ENCODE data around the gene VTI1A.

Gene VTI1A

DNA sequence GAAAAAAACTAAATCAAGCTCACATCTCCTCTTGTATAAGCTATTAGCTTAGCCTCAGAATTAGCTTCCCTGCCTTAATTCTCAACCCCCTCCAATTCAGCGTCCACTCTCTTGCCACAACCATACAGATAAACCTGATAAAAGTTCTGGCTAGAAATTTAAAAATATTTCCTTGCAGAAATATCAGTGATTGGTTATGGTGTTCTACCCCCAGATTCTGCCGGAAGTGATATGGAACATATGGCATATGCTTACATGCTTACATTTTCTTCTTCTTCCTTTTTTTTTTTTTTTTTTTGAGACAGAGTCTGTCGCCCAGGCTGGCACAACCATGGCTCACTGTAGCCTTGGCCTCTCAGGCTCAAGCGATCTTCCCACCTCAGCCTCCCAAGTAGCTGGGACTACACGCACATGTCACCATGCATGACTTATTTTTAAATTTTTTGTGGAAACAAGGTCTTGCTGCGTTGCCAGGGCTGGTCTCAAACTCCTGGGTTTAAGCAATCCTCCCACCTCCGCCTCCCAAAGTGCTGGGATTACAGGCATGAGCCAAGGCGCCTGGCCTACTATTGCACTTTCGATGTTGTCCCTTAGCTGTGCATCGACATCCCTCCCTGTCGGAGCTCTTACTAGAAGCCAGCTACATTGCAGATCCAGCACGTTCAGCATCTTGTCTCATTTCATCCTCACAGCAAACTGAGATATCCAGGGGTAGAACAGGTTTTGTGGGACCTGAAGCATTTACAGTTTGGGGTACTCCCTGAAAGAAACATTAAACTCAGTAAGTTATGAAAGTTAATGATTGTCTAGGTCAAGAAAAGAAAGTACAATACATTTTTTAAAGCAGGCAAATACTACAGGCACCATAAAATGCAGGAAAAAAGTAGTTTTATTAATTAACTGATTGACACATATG is 297.4 kb downstream of the VTI1A start:
- Histone ChIP-seq H3K79me2 (ENCODE audit: low read length) (no peaks in the 10 kb centered on the region), H3K36me3 (replicated peaks; ENCODE audit: insufficient read depth, low read length) (no peaks in the 10 kb centered on the region), H3K4me3 (ENCODE audit: low read length) (no peak overlapping the region), H3K9me2 (replicated peaks; ENCODE audit: insufficient read depth, low read length) (no peaks in the 10 kb centered on the region), H3K4me2 (ENCODE audit: low read depth, low read length) (no peak overlapping the region), H2AFZ (ENCODE audit: low read length) (no peak overlapping the region), H3K9me3 (replicated peaks; ENCODE audit: insufficient read depth, low read length) (no peaks in the 10 kb centered on the region), H3F3A (ENCODE audit: insufficient read depth, low read length) (no peaks in the 10 kb centered on the region), H3K27ac (ENCODE audit: low read length) (no peak overlapping the region), H4K20me1 (ENCODE audit: insufficient read depth, low read length) (no peaks in the 10 kb centered on the region), H3K9ac (ENCODE audit: low read length) (no peak overlapping the region), H3K4me1 (ENCODE audit: low read length) (no peaks in the 10 kb centered on the region), H3K27me3 (replicated peaks; ENCODE audit: insufficient read depth, low read length) (no peaks in the 10 kb centered on the region)
- no peak for DNase-seq
- TF ChIP-seq, protein P1, sequence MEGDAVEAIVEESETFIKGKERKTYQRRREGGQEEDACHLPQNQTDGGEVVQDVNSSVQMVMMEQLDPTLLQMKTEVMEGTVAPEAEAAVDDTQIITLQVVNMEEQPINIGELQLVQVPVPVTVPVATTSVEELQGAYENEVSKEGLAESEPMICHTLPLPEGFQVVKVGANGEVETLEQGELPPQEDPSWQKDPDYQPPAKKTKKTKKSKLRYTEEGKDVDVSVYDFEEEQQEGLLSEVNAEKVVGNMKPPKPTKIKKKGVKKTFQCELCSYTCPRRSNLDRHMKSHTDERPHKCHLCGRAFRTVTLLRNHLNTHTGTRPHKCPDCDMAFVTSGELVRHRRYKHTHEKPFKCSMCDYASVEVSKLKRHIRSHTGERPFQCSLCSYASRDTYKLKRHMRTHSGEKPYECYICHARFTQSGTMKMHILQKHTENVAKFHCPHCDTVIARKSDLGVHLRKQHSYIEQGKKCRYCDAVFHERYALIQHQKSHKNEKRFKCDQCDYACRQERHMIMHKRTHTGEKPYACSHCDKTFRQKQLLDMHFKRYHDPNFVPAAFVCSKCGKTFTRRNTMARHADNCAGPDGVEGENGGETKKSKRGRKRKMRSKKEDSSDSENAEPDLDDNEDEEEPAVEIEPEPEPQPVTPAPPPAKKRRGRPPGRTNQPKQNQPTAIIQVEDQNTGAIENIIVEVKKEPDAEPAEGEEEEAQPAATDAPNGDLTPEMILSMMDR (IDR thresholded peaks at IDR 0.05; ENCODE audit: low read length) = no peak
- TF ChIP-seq EZH2phosphoT487 (IDR thresholded peaks at IDR 0.05; ENCODE audit: low read length) = no peak
- TF ChIP-seq EZH2 (optimal IDR thresholded peaks at IDR 0.05; ENCODE audit: low read depth, low read length) = no peak

DNA sequence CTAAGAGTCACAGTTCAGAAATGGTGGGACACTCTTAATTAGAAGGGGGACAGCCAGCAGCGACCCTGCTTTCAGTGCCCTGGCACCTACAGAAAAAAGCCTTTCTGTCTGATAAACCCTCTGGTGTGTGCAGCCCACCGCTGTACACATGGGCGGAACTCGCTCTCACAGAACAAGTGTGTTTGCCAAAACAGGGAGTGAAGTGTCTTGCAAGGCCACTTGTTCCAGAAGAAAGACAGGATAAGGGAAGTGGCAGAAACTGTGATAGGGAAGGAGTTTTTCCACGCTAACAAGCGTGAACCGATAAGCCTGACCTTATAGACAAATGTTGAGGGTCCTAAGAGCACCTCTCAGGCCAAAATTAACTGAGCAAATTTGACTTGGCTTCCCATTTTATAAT is 299.3 kb downstream of the VTI1A start:
- H3K9ac ChIP-seq (ENCODE audit: low read length) = no peak overlapping the region
- no peak overlapping the region for H3K4me3 ChIP-seq (ENCODE audit: low read length)
- H3K27me3 ChIP-seq (replicated peaks; ENCODE audit: insufficient read depth, low read length) = no peaks in the 10 kb centered on the region
- no peak overlapping the region for H3K4me2 ChIP-seq (ENCODE audit: low read depth, low read length)
- no peaks in the 10 kb centered on the region for H3K9me3 ChIP-seq (replicated peaks; ENCODE audit: insufficient read depth, low read length)
- no peak for DNase-seq
- H3K9me2 ChIP-seq (replicated peaks; ENCODE audit: insufficient read depth, low read length) = no peaks in the 10 kb centered on the region
- no peaks in the 10 kb centered on the region for H3K4me1 ChIP-seq (ENCODE audit: low read length)
- H3K79me2 ChIP-seq (ENCODE audit: low read length) = no peaks in the 10 kb centered on the region
- H3K27ac ChIP-seq (ENCODE audit: low read length) = no peak overlapping the region
- no peaks in the 10 kb centered on the region for H4K20me1 ChIP-seq (ENCODE audit: insufficient read depth, low read length)
- TF ChIP-seq EZH2 (optimal IDR thresholded peaks at IDR 0.05; ENCODE audit: low read depth, low read length) = no peak
- TF ChIP-seq EZH2phosphoT487 (IDR thresholded peaks at IDR 0.05; ENCODE audit: low read length) = no peak
- TF ChIP-seq, protein P1 (IDR thresholded peaks at IDR 0.05; ENCODE audit: low read length) = no peak
- no peak overlapping the region for H2AFZ ChIP-seq (ENCODE audit: low read length)
- H3K36me3 ChIP-seq (replicated peaks; ENCODE audit: insufficient read depth, low read length) = no peaks in the 10 kb centered on the region
- no peaks in the 10 kb centered on the region for H3F3A ChIP-seq (ENCODE audit: insufficient read depth, low read length)

DNA sequence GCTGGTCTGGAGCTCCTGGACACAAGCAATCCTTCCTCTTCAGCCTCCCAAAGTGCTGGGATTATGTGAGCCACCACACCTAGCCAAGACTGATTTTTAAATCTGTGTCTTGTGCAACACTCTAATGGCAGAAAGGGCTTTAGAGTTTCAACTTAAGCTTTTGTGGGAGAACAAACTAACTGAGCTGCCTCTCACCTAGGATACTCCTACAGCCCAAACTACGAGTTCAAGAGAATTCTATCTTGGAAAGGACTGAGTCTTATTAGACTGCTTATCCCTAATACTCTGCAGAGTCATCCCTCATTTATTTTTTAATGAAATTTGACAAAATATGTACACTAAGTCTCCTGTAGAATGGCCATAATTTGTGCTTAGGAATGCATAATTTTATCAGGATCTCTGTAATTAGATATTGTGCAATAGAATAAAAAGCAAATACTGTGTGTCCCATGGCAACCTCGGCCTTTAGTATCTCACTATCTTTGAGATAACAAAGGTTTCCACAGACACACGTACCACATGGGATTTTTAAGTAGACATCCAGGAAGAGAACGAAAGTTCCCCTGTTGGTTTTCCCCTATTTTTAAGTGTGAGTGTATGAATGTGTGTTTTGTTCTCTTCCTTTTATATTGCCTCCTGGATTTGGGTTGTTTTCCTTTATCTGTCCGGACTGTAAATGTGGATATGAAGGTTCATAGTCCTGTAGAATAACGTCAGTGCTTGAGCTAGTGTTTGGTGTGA is 303.6 kb downstream of the VTI1A start:
- Histone ChIP-seq H3F3A (ENCODE audit: insufficient read depth, low read length) (no peaks in the 10 kb centered on the region), H3K4me3 (ENCODE audit: low read length) (no peak overlapping the region), H3K4me1 (ENCODE audit: low read length) (no peaks in the 10 kb centered on the region), H3K4me2 (ENCODE audit: low read depth, low read length) (no peak overlapping the region), H3K9me2 (replicated peaks; ENCODE audit: insufficient read depth, low read length) (no peaks in the 10 kb centered on the region), H3K9ac (ENCODE audit: low read length) (no peak overlapping the region), H3K9me3 (replicated peaks; ENCODE audit: insufficient read depth, low read length) (no peaks in the 10 kb centered on the region), H3K79me2 (ENCODE audit: low read length) (no peaks in the 10 kb centered on the region), H4K20me1 (ENCODE audit: insufficient read depth, low read length) (no peaks in the 10 kb centered on the region), H3K27ac (ENCODE audit: low read length) (no peak overlapping the region), H3K27me3 (replicated peaks; ENCODE audit: insufficient read depth, low read length) (no peaks in the 10 kb centered on the region), H2AFZ (ENCODE audit: low read length) (no peak overlapping the region), H3K36me3 (replicated peaks; ENCODE audit: insufficient read depth, low read length) (no peaks in the 10 kb centered on the region)
- TF ChIP-seq EZH2 (optimal IDR thresholded peaks at IDR 0.05; ENCODE audit: low read depth, low read length) = no peak
- TF ChIP-seq, protein P1 (IDR thresholded peaks at IDR 0.05; ENCODE audit: low read length) = no peak
- TF ChIP-seq EZH2phosphoT487 (IDR thresholded peaks at IDR 0.05; ENCODE audit: low read length) = no peak
- no peak for DNase-seq
